ENCODE results near the gene GATAD2A.

DNA sequence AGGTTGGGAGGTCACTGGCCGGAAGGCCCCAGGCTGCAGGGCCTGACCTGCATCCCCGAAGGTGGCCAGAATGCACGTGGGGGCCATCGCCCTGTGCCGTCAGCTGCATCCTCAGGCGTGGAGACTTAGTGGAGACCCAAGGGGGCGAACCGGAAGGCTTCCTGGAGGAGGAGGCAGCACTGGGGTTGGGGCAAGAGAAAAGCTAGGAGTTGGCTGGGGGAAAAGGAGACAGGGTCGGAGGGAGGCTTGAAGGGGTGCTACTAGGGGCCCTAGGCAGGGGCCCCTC, 121.8 kb downstream of the GATAD2A start:
- TF ChIP-seq, protein P1, sequence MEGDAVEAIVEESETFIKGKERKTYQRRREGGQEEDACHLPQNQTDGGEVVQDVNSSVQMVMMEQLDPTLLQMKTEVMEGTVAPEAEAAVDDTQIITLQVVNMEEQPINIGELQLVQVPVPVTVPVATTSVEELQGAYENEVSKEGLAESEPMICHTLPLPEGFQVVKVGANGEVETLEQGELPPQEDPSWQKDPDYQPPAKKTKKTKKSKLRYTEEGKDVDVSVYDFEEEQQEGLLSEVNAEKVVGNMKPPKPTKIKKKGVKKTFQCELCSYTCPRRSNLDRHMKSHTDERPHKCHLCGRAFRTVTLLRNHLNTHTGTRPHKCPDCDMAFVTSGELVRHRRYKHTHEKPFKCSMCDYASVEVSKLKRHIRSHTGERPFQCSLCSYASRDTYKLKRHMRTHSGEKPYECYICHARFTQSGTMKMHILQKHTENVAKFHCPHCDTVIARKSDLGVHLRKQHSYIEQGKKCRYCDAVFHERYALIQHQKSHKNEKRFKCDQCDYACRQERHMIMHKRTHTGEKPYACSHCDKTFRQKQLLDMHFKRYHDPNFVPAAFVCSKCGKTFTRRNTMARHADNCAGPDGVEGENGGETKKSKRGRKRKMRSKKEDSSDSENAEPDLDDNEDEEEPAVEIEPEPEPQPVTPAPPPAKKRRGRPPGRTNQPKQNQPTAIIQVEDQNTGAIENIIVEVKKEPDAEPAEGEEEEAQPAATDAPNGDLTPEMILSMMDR (IDR thresholded peaks at IDR 0.05) = no peak
- TF ChIP-seq, protein P2, sequence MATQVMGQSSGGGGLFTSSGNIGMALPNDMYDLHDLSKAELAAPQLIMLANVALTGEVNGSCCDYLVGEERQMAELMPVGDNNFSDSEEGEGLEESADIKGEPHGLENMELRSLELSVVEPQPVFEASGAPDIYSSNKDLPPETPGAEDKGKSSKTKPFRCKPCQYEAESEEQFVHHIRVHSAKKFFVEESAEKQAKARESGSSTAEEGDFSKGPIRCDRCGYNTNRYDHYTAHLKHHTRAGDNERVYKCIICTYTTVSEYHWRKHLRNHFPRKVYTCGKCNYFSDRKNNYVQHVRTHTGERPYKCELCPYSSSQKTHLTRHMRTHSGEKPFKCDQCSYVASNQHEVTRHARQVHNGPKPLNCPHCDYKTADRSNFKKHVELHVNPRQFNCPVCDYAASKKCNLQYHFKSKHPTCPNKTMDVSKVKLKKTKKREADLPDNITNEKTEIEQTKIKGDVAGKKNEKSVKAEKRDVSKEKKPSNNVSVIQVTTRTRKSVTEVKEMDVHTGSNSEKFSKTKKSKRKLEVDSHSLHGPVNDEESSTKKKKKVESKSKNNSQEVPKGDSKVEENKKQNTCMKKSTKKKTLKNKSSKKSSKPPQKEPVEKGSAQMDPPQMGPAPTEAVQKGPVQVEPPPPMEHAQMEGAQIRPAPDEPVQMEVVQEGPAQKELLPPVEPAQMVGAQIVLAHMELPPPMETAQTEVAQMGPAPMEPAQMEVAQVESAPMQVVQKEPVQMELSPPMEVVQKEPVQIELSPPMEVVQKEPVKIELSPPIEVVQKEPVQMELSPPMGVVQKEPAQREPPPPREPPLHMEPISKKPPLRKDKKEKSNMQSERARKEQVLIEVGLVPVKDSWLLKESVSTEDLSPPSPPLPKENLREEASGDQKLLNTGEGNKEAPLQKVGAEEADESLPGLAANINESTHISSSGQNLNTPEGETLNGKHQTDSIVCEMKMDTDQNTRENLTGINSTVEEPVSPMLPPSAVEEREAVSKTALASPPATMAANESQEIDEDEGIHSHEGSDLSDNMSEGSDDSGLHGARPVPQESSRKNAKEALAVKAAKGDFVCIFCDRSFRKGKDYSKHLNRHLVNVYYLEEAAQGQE (IDR thresholded peaks at IDR 0.05; ENCODE audit: insufficient read depth in 1 of 2, low read depth in 2 of 2, low read length in 1 of 2) = no peak
- TF ChIP-seq POLR2AphosphoS5 (IDR thresholded peaks at IDR 0.05; ENCODE audit: low read depth, low read length) (no peak), SIN3A (IDR thresholded peaks at IDR 0.05; ENCODE audit: borderline replicate concordance, insufficient read depth, low read depth, low read length) (no peak), TCF7L2 (IDR thresholded peaks at IDR 0.05; ENCODE audit: low read depth, low read length) (no peak)

Data from Panc1 (cell line).